GM21515 (cell line): ENCODE results near the gene LINGO1.

ENCODE experiments used
- ATAC-seq: cut with Tn5 transposase; IDR thresholded peaks from one replicate; pipeline ENCODE4 v1.9.1; 2021; ENCODE audit not compliant: unreplicated experiment

LINGO1 gene

GRCh38 chr15:77597804-77598453 lies 34.8 kb downstream of the LINGO1 start:
- ATAC-seq: no peak

- ATAC-seq: no peak
Observed at GRCh38 chr15:77596821-77597803, 35.6 kb downstream of the LINGO1 start.

GRCh38 chr15:77595231-77595630 lies 37.5 kb downstream of the LINGO1 start:
- no peak for ATAC-seq

- ATAC-seq: no peak
Observed at GRCh38 chr15:77592758-77593157, 40.0 kb downstream of the LINGO1 start.

GRCh38 chr15:77591968-77592613 lies 40.6 kb downstream of the LINGO1 start:
- ATAC-seq: no peak

GRCh38 chr15:77589839-77590238 lies 42.9 kb downstream of the LINGO1 start:
- no peak for ATAC-seq

- no peak for ATAC-seq
Observed at GRCh38 chr15:77588126-77588525, 44.6 kb downstream of the LINGO1 start.

GRCh38 chr15:77584691-77585090 lies 48.0 kb downstream of the LINGO1 start:
- ATAC-seq: no peak

GRCh38 chr15:77584201-77584600 lies 48.5 kb downstream of the LINGO1 start:
- ATAC-seq: no peak

- ATAC-seq: no peak
Observed at GRCh38 chr15:77582763-77583162, 49.9 kb downstream of the LINGO1 start.

- no peak for ATAC-seq
Observed at GRCh38 chr15:77581896-77582569, 50.7 kb downstream of the LINGO1 start.

GRCh38 chr15:77580996-77581682 lies 51.6 kb downstream of the LINGO1 start:
- ATAC-seq: no peak

GRCh38 chr15:77579498-77580188 lies 53.1 kb downstream of the LINGO1 start:
- no peak for ATAC-seq

GRCh38 chr15:77578641-77579372 lies 53.9 kb downstream of the LINGO1 start:
- ATAC-seq: no peak

GRCh38 chr15:77577366-77577950 lies 55.3 kb downstream of the LINGO1 start:
- ATAC-seq: no peak

GRCh38 chr15:77576538-77576937 lies 56.2 kb downstream of the LINGO1 start:
- ATAC-seq: no peak

GRCh38 chr15:77575203-77575934 lies 57.3 kb downstream of the LINGO1 start:
- no peak for ATAC-seq

- no peak for ATAC-seq
Observed at GRCh38 chr15:77574521-77575202, 58.0 kb downstream of the LINGO1 start.
